NCI-H226 (cell line): ENCODE measurements around the gene MRPL49.
"Not testable (repeated sequence)": the region's sequence is repeated elsewhere in the genome, so short reads cannot be mapped to it uniquely, and the experiment has no call there.

Source experiments
- DNase-seq: peaks from one replicate; pipeline ENCODE4 v3.0.0-alpha.2; 2015

MRPL49 gene

DNA sequence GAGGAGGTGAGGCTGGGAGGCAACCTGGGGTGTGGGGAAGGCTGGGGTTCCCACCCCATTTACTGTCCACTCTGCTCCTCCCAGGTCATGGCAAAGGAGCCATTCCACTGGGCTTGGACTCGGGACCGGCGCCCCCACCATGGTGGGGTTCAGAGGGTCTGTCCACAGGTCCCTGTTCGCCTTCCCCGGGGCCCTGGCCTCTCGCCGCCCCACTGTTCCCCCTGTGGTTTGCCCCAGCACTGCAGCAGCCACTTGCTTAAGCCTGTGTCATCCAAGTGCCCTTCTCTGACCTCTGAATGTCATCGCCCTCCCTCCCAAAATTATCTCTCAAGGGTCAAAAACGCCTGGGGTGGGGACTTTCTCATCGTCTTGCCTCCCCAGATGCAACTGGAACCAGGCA is 50.5 kb downstream of the MRPL49 start:
- no peak for DNase-seq

DNA sequence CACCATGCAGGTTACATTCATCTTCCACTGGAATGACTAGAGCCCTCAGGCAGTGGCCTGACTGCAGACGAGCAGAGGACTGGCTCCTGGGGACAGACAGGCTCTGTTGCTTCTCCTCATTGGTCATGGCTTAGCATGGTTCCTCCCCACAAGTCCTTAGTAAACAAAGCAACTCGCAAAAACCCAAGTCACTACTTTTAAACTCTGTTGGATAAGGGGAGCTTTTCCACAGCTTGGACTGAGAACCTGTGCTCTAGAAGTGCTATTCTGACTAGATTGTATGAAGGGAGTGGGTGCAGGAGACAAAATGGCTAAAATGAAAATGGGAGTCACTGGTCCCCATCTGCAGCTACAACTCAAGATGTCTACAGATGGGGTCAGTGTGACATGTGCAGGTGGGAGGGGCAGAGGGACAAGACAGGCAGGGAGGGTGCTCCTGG is 52.5 kb downstream of the MRPL49 start:
- DNase-seq = not testable (repeated sequence)
